IMR-90 (cell line): Measurements from ENCODE around the gene ROBO2.

Source experiments
- FOS ChIP-seq: fragments of 150-350 bp; IDR thresholded peaks from 2 replicates; pipeline ENCODE4 v1.6.1; 2016; ENCODE audit warnings: low read depth, low read length
- POLR2A ChIP-seq: IDR thresholded peaks from 2 replicates; pipeline ENCODE4 v1.6.1; 2012; ENCODE audit warnings: mild to moderate bottlenecking, low read depth, low read length
- RCOR1 ChIP-seq: IDR thresholded peaks from 2 replicates; pipeline ENCODE4 v1.6.1; 2012; ENCODE audit warnings: mild to moderate bottlenecking, low read length, improper control_type of control experiment; ENCODE audit not compliant: insufficient replicate concordance
- TF ChIP-seq, protein P1 (sequence below): conservative IDR thresholded peaks from 2 replicates; pipeline ENCODE4 v1.5.1; 2012; ENCODE audit warnings: mild to moderate bottlenecking, low read depth, low read length, improper control_type of control experiment

DNA sequence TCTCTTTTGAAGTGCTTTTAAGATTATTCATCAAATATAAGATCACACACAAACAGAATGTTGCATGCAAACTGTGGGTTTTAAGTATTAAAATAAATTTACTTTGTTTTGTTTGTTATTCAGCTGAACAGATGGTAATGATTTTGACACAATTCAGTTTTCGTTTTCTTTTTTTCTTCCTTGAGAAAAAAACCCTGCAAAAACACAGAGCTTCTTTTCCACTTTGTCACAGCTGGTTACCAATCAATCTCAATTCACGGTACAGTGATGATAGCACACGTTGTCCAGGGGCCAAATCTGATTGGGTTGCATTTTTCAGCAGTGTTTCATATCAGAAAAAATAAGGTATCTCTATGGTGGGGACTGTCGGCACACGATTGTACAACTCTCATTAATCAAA lies 473.6 kb downstream of the ROBO2 start:
- TF ChIP-seq FOS = no peak
- no peak for TF ChIP-seq POLR2A
- no peak for TF ChIP-seq RCOR1
- TF ChIP-seq, protein P1, sequence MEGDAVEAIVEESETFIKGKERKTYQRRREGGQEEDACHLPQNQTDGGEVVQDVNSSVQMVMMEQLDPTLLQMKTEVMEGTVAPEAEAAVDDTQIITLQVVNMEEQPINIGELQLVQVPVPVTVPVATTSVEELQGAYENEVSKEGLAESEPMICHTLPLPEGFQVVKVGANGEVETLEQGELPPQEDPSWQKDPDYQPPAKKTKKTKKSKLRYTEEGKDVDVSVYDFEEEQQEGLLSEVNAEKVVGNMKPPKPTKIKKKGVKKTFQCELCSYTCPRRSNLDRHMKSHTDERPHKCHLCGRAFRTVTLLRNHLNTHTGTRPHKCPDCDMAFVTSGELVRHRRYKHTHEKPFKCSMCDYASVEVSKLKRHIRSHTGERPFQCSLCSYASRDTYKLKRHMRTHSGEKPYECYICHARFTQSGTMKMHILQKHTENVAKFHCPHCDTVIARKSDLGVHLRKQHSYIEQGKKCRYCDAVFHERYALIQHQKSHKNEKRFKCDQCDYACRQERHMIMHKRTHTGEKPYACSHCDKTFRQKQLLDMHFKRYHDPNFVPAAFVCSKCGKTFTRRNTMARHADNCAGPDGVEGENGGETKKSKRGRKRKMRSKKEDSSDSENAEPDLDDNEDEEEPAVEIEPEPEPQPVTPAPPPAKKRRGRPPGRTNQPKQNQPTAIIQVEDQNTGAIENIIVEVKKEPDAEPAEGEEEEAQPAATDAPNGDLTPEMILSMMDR = no peak
